D721Med (cell line): ENCODE measurements around the gene KATNAL1.

ENCODE experiments used
- DNase-seq: peaks from one replicate; pipeline ENCODE4 v3.0.0; 2011; ENCODE audit warnings: low spot score; ENCODE audit not compliant: insufficient read length
- FAIRE-seq: peaks from 2 replicates; lab custom pipeline; 2011; peaks lifted over from hg19 to GRCh38; lab: Jason Lieb, UNC
- CTCF ChIP-seq: IDR thresholded peaks from 2 replicates; pipeline ENCODE4 v1.5.1; 2012; ENCODE audit warnings: mild to moderate bottlenecking, control low read depth; ENCODE audit not compliant: insufficient read depth; ENCODE audit errors: missing control alignments

The KATNAL1 gene

GRCh38 chr13:30308548-30308947 is 1.2 kb upstream of the KATNAL1 start:
- no peak for TF ChIP-seq CTCF
- DNase-seq (no peak), FAIRE-seq (no peak)

GRCh38 chr13:30307971-30308290 is 580 bp upstream of the KATNAL1 start:
- DNase-seq (no peak), FAIRE-seq (no peak)
- no peak for TF ChIP-seq CTCF

- TF ChIP-seq CTCF = no peak
- no peak for FAIRE-seq
- DNase-seq = peak; percentile 51
Measured at GRCh38 chr13:30306762-30307193, 573 bp downstream of the KATNAL1 start.

- DNase-seq (no peak), FAIRE-seq (no peak)
- TF ChIP-seq CTCF = no peak
Measured at GRCh38 chr13:30305456-30305970, 1.8 kb downstream of the KATNAL1 start.

- FAIRE-seq = no peak
Measured at GRCh38 chr13:30303269-30303668, 4.1 kb downstream of the KATNAL1 start.

GRCh38 chr13:30301827-30302226 is 5.5 kb downstream of the KATNAL1 start:
- no peak for DNase-seq
- TF ChIP-seq CTCF = no peak
- FAIRE-seq = no peak

More at GRCh38 chr13:30303269-30303668, 4.1 kb downstream of the KATNAL1 start:
- no peak for TF ChIP-seq CTCF
- DNase-seq = no peak

- DNase-seq = no peak
- no peak for TF ChIP-seq CTCF
- peak; percentile 67 for FAIRE-seq
Measured at GRCh38 chr13:30300596-30300995, 6.8 kb downstream of the KATNAL1 start.
